GM04504 (cell line): Measurements from ENCODE around the gene SMIM1.

Experiments
- DNase-seq: peaks from one replicate; pipeline ENCODE4 v3.0.0-alpha.2; 2012; ENCODE audit warnings: low read depth

SMIM1 gene

DNA sequence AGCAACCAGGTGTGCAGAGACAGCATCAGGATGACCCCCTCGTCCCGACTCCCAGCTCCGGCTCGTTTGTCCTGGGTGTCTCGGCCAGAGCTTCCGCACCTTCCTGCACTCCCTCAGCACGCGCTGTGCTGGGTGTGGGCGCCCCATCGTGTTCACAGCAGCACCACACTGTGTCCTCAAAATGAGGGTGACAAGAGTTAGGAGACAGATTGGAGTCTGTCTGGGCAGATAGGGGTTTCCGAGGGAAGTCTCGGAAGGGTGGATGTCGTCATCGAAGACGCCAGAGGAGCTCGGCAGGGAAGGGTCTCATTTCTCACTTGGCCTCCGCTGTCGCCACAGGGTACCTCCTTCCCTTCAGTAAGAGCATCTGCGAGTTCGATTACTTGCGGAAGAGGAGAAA lies 16.2 kb upstream of the SMIM1 start:
- DNase-seq = no peak

DNA sequence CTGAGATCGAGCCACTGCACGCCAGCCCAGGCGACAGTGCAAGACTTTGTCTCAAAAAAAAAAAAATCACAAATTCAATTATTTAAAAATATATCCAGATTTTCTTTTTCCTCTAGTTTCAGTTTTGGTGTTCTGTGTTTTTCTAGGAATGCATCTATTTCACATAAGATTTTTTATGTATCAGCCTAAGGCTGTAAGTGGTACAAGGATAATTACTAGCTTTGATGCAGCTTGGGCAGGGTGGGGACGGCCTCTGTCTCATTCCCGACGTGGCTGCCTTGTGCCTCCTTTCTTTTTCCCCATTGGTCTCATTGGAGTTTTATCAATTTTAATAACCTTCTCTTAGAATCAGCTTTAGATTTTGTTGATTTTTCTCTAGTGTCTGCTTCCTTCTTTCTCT lies 13.4 kb upstream of the SMIM1 start:
- no peak for DNase-seq

DNA sequence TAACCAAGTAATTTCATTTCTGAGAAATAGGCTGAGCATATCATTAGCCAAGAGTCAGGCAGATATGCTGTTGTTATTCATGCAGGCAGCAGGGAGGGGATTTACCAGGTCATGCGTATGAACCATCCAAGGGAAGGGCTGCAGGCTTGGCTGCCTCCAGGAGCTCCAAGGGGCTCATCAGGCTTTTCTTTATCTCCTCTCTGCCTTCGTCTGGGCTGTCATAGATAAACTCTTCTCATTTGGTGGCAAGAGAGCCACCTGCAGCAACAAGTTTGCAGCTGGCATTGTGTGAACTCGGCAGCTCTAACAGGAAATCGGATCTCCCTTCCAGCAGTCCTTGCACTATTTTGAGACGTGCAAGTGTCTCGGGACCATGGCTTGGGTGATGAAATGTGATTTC lies 12.8 kb upstream of the SMIM1 start:
- DNase-seq = no peak

DNA sequence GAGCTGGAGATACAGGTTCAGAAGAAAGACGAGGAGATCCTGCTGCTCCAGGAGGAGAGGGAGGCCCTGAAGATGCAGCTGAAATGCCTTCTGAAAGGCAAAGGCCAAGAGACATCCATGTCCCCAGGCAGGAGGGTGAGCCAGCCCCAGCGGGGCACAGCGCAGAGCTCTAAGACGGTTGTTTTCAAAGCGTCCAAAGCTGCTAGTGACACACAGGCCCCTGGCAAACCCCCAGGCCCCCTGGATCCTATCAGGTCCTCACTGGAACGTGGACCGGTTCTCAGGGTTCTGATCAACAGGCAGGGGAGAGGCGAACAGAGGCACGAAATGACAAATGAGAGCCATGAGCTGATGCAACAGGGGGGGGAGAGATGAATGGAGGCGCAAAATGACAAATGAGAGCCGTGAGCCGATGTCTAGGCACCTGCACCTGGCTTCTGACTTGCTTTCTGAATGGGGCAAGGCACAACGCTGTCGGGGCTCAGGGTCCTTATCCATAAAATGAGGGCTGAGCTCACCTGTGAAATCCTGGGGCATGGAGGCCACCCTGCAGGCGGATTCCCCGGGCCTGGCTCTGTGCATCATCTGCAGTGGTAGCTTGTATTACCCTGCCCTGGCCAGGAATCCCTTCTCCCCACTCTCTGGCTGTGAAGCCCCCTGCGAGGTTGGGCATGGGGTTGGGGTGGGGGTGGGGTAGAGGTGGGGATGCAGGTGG lies 11.1 kb upstream of the SMIM1 start:
- no peak for DNase-seq

DNA sequence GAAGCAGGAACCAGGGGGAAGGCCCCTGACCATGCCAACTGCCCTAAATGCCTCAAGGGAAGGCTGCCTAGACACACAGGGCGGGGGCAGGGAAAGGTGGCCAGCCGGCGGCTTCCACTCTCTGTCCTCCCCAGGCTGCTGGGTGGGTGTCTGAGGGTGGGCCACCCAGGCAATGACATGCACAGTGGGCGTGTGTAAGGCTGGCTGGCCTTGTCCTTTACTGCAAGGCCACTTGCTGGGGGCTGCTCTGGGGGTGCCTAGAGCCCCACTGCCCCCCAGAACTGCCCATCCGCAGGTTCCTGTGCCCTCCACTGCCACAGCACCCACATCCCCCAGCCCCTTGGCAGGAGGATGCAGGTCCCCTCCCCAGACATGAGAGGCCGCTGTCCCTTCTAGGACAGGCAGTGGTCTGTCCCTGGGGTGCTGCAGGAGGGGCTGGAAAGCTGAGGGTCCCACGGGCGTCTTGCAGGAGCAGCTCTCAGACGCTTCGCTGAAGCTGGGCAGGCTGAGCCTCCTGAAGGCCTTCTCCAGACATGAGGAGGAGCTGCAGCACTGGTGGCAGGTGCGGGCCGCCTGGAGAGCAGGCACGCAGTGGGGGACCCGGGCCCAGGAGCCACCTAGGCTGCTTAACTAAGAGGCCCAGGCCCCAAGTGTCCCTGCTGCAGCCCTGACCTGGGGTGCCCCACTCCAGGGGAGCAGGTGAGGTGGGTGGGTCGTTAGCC lies 10.2 kb upstream of the SMIM1 start:
- no peak for DNase-seq

DNA sequence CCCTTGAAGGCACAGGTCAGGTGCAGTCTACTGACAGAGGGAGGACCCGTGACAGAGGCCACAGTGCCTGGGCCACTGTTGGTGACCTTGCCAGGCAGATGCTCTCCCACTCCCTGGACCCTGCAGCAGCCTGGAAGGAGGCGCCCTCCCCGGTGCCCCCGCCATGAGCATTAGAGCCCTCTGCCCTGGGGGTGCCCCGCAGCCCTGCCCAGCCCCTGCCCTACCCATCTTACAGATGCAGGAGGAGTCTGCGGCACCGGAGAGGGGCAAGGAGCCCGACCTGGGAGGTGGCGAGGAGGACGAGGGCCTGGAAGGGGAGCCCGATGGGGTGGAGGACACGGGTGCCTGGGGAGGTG lies 9.7 kb upstream of the SMIM1 start:
- no peak for DNase-seq

DNA sequence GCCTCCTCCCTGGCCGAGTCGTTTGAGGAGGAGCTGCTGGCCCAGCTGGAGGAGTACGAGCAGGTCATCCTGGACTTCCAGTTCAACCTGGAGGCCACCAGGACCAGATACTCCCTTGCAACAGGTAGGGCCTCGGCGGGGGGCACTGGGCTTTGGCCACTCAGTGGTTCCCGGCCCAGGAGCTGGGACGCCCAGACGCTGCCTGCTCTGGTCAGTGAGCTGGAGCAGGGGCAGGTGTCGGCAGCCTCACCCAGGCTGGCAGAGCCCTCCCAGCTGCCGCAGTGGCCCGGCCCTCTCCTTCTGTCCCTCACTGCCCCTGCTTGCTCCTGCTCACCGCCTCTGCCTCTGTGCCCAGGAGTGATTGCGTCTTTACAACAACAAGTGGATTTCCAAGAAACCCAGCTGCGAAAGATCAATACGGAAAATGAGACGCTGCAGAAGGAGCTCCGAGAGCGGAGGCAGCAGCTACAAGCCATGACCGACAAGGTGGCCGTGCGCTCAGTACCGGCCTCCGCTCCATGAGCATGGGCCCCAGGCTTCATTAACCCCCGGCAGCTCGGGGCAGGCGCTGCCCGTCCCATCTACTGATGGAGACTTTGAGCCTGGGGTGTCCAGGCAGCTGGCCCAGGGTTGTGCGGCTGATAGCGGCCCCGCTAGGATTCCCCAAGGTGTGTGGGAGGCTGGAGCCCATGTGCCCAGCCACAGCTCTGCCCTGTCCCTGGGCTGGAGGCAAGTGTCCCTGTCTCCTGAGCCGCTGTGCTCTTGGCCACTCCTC lies 9.0 kb upstream of the SMIM1 start:
- DNase-seq = no peak

DNA sequence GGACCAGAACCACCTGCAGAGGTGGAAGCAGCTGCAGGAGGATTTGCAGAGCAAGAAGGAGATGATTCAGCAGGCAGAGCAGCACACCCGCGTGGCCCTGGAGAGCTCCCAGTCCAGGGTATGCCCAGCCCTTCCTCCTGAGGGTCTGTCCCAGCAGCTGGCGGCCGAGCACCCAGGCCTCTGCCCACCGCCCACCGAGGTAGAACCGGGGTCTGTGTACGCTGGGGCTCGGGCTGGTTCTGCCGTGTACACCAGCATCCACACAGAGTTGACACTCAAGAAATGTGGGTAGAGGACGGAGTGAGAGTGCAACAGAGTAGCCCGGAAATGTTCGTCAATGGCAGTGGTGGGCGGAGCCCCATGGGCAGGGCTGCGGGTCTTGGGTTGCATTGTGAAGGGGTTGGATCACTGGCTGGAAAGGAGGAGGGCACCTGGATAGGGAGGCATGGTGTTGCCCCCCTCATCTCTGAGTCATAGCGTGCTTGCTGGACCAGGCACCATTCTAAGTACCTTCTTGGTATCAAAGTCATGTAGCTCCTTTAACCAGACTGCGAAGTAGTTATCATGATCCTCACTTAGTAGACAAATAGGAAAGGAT lies 5.1 kb upstream of the SMIM1 start:
- no peak for DNase-seq

DNA sequence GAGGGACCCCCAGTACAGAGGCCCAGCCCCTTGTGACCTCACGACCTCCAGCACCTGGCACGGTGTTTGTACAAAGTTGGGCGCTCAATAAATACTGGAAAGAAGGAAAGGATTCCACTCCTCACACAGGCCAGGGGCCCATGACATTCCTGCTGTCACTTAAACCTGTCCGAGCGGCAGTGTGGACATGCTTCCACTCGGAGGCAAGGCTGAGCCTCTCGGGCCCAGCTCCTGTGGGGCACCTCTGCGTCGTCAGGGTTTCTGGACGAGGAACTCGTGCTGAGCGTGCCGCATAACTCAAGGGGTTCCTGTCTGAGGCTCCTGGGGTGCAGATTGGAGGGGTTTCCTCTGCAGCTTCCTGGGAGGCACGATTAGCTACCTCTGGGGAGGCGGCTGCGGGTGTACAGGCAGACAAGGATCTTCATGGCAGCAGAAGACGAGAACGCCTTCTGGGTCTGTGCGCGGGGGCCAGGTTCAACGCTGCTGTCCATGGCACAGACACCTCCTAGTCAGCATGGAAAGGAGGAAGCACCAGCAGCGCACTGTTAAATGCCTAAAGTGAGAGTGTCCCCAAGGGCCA lies 3.6 kb upstream of the SMIM1 start:
- no peak for DNase-seq

DNA sequence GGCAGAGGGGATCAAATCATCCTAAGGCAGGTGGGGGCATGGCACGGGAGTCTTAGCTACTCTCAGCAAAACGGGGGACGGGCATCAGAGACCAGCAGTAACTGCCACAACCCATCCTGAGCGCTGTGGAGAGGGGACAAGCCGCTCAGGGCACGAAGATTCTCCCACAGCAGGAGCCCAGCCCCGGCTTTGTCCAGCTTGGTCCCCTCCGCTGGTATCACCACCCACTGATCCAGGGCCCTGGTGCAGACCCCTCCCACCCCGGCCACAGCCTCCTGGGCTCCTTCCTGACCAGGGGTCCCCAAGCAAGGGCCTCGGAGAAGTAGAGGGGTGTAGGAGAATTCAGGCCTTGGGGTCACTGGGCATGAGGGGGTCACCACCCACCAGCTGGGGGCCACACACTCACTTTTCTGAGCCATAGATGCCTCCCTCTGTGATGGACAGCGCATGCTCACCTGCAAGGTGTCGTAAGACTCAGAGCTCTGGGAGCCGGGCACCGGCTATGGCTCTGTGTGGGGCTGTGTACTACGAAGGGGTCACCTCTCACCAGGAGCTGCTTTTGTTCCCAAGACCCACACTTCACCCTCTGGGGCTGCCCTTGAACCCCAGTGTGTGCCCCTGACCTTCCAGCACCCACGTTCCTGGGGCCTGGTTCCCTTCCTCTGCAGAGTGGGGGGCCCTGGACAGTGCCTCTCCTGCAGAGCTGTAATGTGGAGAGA lies 2.3 kb upstream of the SMIM1 start:
- no peak for DNase-seq

DNA sequence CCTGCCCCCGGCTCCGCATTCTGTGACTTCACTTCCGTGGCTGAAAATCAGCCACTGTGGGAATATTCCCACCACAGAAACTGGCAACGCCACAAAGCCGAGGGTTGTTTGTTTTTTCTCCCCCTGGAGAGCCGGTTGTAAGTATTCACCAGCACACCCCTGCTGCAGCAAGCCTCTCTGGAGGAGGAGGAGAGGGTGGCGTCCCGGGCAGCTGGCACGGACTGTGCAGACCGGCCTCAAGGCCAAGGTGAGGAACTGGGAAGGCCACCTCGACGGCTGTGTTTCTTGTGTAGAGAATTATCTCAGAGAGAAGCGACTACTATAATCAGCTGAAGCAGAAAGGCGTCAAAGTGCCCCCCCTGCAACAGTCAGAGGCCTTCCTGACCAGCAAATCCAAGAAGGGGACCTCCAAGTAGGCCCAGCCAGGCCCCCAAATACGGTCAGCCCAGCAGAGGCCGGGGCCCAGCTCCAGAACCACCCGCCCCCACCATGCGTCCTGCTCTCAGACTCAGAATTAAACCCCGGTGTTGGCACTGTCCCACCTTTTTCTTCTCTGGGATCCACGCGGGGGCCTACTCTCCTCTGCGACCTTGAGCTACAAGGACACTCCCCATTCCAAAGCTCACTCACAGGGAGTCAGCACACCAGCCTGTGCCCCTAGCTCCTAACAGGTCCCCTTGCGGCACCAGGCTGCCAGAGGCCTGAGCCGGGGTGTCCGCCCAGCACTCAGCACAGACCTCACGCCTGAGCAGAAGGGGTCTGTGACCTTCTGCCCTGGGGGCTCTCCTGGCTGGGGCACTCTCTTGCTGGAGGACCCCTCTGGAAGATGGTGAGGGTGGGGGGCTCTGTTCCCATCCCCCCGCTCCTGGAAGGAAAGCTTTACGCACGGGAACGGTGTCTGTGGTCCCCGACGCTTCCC lies 1.2 kb upstream of the SMIM1 start:
- DNase-seq = no peak

DNA sequence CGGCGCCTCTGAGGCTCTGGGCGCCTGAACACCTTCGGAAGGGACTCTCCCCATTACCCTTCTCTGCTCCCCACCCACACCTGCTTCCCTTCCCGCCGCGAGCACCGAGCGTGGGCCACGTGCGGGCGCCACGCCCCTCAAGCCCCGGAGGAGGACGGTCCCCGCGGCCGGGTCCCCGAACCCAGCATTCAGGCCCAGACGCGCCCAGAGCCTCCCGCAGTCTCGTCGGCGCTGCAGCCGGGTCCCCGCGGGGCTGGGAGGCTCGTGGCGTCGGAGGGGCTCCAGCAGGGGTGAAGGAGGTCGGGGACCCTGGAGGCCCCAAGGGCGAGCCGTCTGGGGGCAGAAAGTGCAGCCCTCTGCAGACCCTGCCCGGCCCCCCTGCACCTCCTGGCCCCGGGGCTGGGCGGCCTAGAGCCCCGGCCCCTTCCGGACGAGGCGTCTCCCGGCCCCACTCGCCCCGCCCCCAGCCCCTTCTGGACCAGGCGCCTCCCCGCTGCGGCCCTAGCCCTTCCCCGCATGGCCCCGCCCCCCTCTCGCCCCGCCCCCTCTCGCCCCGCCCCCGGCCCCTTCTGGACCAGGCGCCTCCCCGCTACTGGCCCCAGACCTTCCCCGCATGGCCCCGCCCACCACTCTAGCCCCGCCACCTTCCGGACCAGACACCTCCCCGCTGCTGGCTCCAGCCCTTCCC lies 378 bp upstream of the SMIM1 start:
- DNase-seq = no peak

DNA sequence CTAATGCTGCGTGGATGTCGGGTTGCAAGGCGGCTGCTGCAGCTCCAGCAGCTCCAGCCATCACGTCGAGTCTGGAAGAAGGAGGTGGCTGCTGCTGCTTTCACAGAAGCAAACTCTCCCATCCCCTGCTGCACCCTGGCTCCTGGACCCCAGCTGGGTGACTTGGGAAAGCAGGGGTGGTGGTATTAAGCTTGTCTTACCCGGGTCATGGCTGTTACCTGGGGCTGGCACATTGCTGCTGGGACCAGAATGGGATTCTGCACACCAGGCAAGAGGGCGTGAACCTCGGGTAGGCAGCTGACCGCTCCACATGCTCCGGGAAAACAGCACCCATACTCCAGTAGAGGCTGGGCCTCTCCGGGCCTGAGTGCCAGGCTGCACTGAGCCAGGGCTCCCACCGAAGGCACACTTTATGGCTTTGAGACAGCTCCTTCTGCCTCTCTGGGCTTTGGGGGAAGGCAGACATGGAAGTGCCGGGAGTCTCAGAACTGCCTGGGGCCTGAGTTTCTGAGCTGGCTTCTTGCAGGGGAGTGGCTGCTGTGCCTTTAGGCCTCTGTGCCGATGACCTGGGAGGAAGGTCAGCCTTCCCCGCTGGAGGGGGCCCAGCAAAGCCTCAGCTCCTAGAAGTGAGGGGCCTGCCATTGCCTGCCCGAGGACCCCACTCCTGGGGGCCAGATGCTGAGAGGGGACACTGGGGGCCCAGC lies 1.2 kb downstream of the SMIM1 start:
- DNase-seq = no peak

DNA sequence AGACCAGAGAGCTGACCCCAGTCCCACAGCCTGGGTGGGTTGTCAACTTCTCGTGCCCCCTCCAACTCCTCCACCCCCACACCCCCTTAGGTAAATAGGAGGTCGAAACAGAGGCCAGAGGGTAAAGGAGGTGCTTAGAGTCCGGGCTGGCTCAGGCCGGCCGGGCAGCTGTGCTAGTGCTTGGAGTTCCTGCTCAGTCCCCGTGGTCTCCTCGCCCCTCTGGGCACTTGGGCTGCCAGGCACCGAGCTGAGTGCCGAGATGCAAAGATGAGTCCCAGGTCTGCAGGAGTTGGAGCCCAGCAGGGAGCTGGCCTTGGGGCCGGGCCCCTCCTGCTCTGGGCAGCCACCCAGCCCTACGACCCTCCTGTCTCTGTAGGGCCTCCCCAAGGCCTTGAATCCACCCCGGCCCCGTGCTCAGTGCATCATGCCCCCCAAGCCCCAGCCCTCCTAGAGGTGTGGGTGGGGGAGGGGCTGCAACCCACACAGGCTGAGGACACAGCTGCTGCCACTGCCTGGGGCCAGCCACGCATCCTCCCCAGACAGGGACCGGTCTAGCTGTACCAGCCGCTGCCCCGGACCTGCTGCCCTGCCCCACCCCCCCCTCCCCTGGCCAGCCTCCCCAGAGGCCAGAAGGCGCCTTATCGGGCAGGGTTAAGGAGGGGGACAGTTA lies 1.9 kb downstream of the SMIM1 start:
- no peak for DNase-seq

DNA sequence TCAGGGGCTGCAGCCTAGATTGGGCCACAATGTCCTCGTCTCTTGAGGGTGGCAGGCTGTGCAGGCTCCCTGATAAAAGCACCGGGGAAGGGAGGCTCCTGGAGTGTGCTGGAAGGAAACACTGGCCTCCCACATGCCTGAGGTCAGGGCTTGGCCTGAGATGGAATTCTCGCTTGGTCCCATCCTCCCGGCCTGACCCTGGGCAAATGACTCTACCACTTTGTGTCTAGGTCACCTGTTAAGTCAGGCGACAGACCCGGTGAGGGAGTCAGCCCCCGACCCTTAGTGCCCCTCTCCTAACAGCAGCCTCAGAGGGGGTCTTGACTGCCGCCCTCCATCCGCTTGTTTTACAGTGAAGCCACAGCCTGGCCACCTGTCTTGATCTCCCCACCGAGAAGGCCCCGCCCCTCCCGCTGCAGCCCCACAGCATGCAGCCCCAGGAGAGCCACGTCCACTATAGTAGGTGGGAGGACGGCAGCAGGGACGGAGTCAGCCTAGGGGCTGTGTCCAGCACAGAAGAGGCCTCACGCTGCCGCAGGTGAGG lies 2.5 kb downstream of the SMIM1 start:
- DNase-seq = no peak

DNA sequence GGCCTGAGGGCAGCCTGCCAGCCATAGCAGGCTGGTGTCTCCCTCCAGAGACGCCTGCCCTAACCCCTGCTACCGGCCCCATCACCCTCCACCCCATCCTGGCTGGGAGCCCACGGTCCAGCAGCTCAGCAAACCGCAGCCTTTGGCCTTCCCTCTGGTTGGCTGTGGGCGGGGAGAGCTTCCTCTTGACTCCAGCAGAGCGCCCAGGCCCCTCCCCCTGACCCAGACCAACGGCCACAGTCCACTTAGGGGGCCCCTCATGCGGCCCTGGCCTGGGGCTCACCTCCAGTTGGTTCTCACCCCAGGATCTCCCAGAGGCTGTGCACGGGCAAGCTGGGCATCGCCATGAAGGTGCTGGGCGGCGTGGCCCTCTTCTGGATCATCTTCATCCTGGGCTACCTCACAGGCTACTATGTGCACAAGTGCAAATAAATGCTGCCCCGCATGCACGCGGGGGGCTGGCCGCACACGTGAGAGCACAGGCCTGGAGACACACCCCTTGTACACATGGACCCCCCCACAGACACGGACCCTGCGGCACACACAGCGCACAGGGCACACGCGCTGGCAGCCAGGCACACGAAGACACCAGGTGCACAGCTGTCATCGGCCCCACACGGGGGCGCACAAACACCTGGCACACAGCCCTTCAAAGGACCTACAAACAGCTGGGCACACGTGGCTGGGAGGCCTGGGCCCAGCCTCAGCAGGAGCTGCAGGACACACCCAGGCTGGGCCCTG lies 3.1 kb downstream of the SMIM1 start:
- no peak for DNase-seq

DNA sequence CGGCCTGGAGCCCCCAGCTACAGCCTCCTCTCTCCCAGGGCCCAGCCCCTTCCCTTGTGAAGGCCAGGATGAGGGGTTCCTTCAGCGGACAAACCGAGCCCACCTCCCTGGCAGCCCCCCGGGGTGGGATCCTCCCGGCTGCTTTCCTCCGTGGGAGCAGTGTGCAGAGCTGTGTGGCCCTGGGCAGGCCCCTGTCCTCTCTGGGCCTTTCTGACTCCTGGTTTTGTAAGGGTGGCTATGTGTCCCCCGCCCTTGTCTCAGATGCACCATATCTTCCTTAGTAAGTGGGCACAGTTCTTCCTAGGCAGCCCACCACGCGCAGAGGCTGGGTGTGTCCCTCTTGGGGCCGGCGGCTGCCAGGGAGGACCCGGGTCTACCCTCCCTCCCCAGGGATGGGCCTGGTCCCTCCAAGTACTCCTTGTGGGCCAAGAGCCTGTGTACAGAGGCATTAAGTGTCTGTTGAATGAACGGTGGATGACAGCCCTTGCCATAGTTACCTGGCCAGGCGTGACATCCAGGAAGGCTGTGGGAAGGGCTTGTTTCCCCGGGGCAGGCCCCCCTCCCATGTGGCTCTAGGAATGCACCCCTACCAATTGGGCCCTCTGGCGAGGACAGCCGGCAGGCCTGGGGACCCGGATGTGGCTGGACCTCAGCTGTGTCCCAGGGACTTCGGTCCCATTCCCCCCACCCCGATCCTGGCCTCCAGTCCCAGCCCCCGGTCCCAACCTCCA lies 3.8 kb downstream of the SMIM1 start:
- no peak for DNase-seq
